Endometrium (tissue), 2 donors: ENCODE data around the gene AFG1L.
"Not testable (repeated sequence)": the region's sequence is repeated elsewhere in the genome, so short reads cannot be mapped to it uniquely, and the experiment has no call there.

Experiments
- FAIRE-seq: peaks from 2 replicates; lab custom pipeline; 2012; peaks lifted over from hg19 to GRCh38; lab: Jason Lieb, UNC
- donor health status: control.
- donor health status: control.

Gene AFG1L

GRCh38 chr6:108353853-108354252 is 59.0 kb downstream of the AFG1L start:
- FAIRE-seq = no peak

DNA sequence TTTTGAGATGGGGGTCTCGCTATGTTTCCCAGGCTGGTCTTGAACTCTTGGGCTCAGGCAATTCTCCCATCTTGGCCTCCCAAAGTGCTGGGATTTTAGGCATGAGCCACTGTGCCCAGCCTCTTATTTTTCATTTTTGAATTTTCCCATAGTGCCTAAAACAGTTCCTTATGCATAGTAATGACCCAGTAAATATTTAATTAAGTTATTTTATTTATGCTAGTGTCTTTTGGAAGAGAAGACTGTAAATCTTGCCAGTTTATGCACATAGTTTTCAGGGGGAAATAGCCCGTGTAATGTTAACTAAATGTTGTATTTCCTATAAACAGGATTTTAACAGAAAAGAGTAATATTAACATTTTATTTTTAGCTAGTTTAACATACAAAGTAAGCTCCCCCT is 60.3 kb downstream of the AFG1L start:
- FAIRE-seq = no peak

GRCh38 chr6:108355890-108356289 is 61.0 kb downstream of the AFG1L start:
- no peak for FAIRE-seq

GRCh38 chr6:108359901-108360882 is 65.3 kb downstream of the AFG1L start:
- no peak for FAIRE-seq

DNA sequence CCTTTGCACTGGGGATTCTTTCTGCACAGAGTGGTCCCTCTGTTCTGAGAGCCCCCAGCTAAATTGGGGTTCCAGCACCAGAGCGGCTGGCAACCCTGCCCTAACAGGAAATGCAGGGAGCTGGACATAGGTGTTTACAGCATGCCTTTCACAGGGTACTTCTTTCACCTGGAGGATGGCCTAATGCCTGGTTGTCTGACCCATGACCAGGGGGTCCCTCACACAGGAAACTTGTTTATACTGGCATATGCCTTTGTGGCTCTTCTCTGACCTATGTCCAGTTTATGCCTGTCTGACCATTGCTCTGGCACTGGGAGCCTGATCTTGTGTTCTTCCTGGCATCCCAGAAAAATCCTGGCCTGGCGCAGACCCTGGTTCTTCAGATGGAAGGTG is 66.1 kb downstream of the AFG1L start:
- FAIRE-seq = no peak

DNA sequence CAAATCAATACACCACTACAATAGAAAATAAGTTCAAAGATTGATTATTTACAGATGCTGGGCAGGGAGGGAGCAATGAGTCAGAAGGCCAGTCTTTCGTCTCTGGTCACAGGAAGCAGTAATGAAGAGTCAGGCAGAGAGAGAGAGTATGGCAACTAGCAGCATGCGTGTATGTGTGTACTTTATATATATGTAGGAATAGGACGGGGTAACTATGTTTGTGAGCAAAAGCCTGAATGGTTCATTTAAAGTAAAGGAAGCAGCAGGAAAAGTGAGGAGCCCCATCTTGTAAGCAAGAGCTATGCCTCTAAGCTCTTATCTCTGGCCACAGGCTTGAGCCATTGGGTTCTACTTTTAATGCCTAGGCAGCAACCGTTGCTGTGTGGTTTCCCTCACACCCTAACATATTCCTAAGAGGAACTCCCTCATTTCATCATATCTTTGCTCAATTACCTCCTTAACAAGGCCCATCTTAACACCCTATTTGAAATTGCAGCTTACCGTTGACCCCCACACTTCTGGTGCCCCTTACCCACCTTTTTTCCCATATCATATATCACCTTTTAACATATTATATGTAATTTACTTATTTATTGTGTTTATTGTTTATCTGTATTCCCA is 66.6 kb downstream of the AFG1L start:
- FAIRE-seq = no peak

DNA sequence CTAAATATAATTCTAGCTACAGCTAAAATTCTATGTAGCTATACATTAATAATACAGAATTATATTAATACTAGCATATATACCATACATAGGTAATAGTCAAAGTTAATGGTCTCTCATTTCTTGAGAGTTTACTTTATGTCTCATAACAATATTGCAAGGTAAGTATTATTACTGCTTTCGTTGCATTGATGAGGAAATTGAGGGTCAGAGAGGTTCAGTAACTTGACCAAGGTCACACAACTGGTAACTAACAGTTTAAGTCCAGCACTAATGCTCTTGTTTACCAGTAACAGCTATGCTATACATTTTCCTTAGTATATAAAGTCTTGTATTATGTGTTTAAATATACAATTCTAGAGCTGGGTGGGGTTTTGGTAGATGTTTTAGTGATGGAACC is 67.6 kb downstream of the AFG1L start:
- no peak for FAIRE-seq

DNA sequence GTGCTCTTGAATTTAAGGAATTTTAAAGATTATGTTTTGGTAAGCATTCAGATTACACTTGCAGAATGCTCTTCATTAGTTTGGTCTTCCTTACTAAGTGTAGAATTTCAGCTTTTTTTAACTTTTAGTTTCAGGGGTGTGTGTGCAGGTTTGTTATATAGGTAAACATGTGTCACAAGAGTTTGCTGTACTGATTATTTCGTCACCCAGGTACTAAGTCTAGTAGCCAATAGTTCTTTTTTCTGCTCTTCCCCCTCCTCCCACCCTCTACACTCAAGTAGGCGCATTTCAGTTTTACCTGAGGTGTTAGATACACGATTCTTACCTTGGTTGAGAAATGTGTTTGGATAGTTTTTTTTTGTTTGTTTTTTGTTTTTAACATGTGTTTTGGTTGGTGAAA is 68.3 kb downstream of the AFG1L start:
- FAIRE-seq = no peak

- no peak for FAIRE-seq
Measured at GRCh38 chr6:108363889-108364313, 69.0 kb downstream of the AFG1L start.

DNA sequence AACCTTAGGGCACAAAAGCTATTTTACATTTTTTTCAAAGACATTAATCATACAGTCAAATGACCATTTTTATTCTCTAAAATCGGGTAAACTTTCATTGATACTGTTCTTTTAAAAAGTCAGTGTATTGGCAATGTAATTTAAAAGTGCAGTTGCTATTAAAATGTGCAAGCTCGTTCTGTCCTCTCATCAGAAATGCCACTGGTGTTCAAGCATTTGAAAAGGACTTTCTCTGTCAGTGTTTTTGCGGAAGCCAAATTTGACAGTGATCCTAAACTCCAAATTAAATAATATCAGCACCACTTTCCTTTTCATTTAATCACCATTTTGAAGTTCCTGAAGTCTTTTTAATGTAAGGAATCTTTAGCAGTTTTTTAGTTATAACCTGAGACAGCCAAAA is 69.6 kb downstream of the AFG1L start:
- no peak for FAIRE-seq

GRCh38 chr6:108365478-108365877 is 70.6 kb downstream of the AFG1L start:
- no peak for FAIRE-seq

- no peak for FAIRE-seq
Measured at GRCh38 chr6:108366236-108366635, 71.4 kb downstream of the AFG1L start.

DNA sequence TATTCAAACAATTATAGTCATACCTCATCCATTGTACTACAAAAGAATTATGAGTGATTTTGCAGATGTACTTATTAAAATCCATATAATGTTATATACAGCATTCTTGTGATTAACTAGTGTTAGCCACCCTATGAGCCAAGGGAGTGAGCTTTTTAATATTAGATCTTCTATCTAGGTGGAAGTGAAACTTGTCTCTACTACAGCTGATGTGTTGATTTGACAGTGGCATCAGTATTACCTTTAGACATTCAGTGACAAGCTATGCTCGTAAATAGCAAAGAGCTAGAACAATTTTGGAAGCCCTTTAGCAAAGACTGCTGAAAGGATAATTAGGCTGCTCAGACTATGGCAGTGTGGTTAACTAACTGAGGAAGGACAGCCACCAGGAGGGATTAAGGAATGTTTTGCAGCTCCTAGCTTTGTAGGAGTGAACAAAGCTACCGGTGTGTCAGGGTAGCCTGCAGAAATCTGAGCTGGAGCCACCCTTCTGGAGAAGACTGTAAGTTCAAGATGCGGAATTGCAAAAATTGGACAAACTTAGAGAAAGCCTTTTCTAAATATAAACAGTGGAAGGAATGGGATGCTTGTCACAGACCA is 73.7 kb downstream of the AFG1L start:
- no peak for FAIRE-seq

GRCh38 chr6:108380876-108381275 is 86.0 kb downstream of the AFG1L start:
- no peak for FAIRE-seq

DNA sequence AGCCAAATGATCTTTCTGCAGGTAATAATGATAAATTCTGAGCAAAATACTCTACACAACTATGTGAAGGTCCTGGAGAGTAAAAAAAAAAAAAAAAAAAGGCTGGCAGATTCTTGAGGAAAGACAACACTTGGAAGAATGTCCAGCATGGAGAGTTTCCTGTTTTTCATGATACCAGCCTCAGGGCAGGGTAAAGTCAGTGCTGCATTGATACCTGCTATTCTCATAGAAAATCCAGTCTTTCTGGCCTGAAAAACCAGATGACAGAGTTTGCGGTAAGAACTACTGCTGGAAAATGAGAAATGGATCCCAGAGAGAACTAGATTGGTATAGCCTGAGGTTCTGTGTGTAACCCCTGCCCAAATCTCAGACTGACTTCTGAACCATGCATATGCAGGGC is 89.1 kb downstream of the AFG1L start:
- FAIRE-seq = no peak

DNA sequence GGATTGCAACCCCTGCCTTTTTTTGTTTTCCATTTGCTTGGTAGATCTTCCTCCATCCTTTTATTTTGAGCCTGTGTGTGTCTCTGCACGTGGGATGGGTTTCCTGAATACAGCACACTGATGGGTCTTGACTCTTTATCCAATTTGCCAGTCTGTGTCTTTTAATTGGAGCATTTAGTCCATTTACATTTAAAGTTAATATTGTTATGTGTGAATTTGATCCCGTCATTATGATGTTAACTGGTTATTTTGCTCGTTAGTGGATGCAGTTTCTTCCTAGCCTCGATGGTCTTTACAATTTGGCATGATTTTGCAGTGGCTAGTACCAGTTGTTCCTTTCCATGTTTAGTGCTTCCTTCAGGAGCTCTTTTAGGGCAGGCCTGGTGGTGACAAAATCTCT is 94.3 kb downstream of the AFG1L start:
- not testable (repeated sequence) for FAIRE-seq

DNA sequence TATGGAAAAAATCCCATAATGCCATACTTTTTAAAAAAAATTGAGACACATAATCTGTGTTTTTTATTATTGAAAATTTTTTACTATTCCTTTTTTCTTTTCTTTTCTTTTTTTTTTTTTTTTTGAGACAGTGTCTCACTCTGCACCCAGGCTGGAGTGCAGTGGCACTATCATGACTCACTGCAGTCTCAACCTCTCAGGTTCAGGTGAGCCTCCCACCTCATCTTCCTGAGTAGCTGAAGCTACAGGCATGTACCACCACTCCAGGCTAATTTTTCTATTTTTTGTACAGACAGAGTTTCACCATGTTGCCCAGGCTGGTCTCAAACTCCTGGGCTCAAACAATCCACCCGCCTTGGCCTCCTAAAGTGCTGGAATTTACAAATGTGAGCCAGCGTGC is 100.4 kb downstream of the AFG1L start:
- FAIRE-seq = no peak

GRCh38 chr6:108403236-108403635 is 108.4 kb downstream of the AFG1L start:
- FAIRE-seq = no peak

DNA sequence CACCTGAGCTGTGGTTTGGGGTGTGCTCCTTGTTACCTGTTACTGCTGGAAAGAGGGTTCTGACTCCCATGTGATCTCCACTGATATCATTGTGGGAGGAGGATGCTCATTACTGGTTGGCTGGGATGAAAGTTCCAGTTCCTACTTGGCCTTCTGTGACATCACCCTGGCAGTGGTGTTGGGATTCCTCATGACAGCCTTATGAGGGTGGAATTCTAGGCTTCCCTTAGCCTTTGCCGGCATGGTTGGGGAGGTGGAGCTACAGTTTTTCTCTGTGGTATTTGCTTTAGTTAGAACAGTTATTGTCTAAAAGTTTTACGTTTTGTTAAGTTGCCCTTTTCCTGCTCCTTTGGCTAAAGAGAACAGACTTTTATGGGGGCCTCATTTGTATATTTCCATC is 112.1 kb downstream of the AFG1L start:
- FAIRE-seq = no peak

DNA sequence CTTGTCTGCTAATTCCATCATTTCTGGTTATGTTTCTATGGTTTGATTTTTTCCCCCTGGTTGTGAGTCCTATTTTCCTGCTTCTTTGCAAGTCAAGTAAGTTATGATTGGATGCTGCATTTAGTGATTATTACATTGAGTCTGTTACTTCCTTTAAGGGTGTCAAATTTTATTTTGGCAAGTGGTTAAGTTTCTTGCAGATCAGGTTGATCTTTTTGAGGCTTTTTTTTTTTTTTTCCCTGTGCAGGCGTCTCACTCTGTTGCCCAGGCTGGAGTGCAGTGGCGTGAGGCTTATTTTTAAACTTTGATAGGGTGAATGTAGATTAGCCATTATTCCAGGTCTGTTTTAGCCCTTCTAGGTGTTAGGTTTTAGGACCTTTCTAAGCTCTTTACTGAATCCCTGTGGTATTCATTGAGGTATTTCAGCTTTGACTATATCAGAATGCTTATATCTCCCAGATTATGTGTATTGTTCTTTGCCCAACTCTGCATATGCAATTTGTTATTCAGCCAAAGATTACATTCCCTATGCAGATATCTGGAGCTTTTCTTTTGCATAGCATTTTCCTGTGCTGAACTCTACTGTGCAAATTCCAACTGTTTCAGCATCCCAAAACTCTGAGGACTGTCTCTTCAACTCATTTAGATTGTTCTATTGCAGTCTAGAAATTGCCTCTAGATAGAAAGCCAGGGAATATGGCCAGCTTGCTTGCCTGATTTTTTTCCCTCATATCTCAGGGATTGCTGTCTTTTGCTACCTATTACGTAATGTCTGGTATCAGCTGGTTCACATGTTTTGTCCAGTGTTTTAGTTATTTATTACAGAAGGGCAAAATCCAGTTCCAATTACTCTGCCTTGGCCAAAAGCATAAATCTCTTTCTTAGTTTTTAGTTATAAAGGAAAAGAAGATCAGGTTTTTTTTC is 113.3 kb downstream of the AFG1L start:
- FAIRE-seq = no peak

- FAIRE-seq = no peak
Measured at GRCh38 chr6:108408861-108409260, 114.0 kb downstream of the AFG1L start.
